Heart left ventricle (tissue), 16 donors: ENCODE measurements around the gene SLC9A3. TPM values are rescaled to one million over a fixed set of nuclear protein-coding genes. Genes with fewer than 3 reads are reported as not detected.

Experiments used
- ATAC-seq, 4 donors: fragments of 200-7000 bp; cut with Tn5 transposase; one replicate each; pipeline ENCODE4 v1.9.1; 2020 to 2022; ENCODE audit warnings: moderate library complexity in 4 of 4, mild to moderate bottlenecking in 3 of 4, moderate number of reproducible peaks in 1 of 4
- DNase-seq, 5 donors: peaks; one replicate each; pipeline ENCODE4 v3.0.0-alpha.2; 2020
- H3K27ac ChIP-seq, 12 donors: fragments of 200-600 bp; sonication (generic) in 4 of 12; one replicate each; pipeline versions ENCODE4 v1.5.0 to v1.8.0; 2016 to 2022; ENCODE audit warnings: mild to moderate bottlenecking in 2 of 12
- H3K27me3 ChIP-seq, 9 donors: fragments of 200-600 bp; sonication (generic) in 2 of 9; one replicate each; pipeline versions ENCODE4 v1.5.1 to v1.8.0; 2016 to 2022; ENCODE audit warnings: mild to moderate bottlenecking in 3 of 9
- H3K36me3 ChIP-seq, 9 donors: fragments of 200-600 bp; sonication (generic) in 2 of 9; one replicate each; pipeline versions ENCODE4 v1.5.0 to v1.8.0; 2018 to 2022; ENCODE audit warnings: mild to moderate bottlenecking in 2 of 9
- H3K4me1 ChIP-seq, 12 donors: fragments of 200-600 bp; sonication (generic) in 4 of 12; one replicate each; pipeline versions ENCODE4 v1.5.0 to v1.8.0; 2016 to 2022; ENCODE audit warnings: mild to moderate bottlenecking in 3 of 12
- H3K4me3 ChIP-seq, 12 donors: fragments of 200-600 bp; sonication (generic) in 4 of 12; one replicate each; pipeline versions ENCODE4 v1.5.0 to v1.8.0; 2017 to 2022; ENCODE audit warnings: mild to moderate bottlenecking in 9 of 12, moderate library complexity in 4 of 12
- H3K9me3 ChIP-seq, 12 donors: fragments of 200-600 bp; sonication (generic) in 4 of 12; one replicate each; pipeline versions ENCODE4 v1.5.0 to v1.8.0; 2016 to 2022; ENCODE audit warnings: mild to moderate bottlenecking in 1 of 12
- CTCF ChIP-seq, 12 donors: fragments of 200-600 bp; sonication (generic) in 4 of 12; IDR thresholded peaks; one replicate each; pipeline versions ENCODE4 v1.5.0 to v1.8.0; 2018 to 2022; ENCODE audit warnings: antibody characterized with exemption in 12 of 12, mild to moderate bottlenecking in 5 of 12
- POLR2A ChIP-seq, 2 donors: fragments of 450-650 bp; IDR thresholded peaks; one replicate each; pipeline ENCODE4 v1.6.1; 2017; ENCODE audit warnings: antibody characterized with exemption in 2 of 2, mild to moderate bottlenecking in 2 of 2, moderate library complexity in 2 of 2
- WGBS, 4 donors: extraction: QIAGEN DNeasy Blood & Tissue Kit in 2 of 4; methylation state at CpG; one replicate each; pipeline versions ENCODE4 v1.1.5 to v1.1.7; 2013 to 2018; 5-methylcytosine and 5-hydroxymethylcytosine counted together
- intact Hi-C, 10 donors: fragments of 100-400 bp; cut with DNase I; formaldehyde crosslinking; loops; one replicate each; pipeline versions ENCODE4 v1.11.1 to v1.14.2; 2022
- polyA plus RNA-seq, 2 donors: library from polyadenylated mRNA; stranded (reverse); fragments of 200-250 nt; gene quantifications; one replicate each; pipeline ENCODE4 v1.2.3, GENCODE V29; 2013
- total RNA-seq, 9 donors: library from RNA; depleted of rRNA in 2 of 9; stranded (reverse); fragments of >200 nt in 2 of 9; fragmentation: NEBNext Ultra II Directional in 3 of 9; extraction: Animal tissue kit (Norgen Biotek cat#: 25700) in 3 of 9; gene quantifications; one replicate each; pipeline versions ENCODE4 v1.1.0 to v1.2.4, GENCODE V29; 2016 to 2023
- donor health status: ischemic (EF 13 %, LVEDD 7.1; RV severe dilation, severe dysfunction).
- donor health status: healthy with polysubstance abuse.
- donor health status: DM: no; HTN: yes; CAD: no.
- donor health status: DM: no; HTN: no; CAD: no.
- donor health status: ischemic (EF 25% LVEDD 6.9; RV normal size, moderate dysfunction).
- donor health status: ischemic (EF 25% LVEDD 5.7; RV mildly dilated, moderate dysfunction).
- donor health status: healthy.
- donor health status: DM: yes; HTN: yes; CAD: no.
- donor health status: ischemic (EF 35%, LVEDD 5.7; RV mildly dilated, moderate dysfunction).
- donor health status: nonischemic (EF 11% LVEDD 7.7; RV severe dilation, severe dysfunction).
- donor health status: DM: yes; HTN: yes; CAD: no.
- donor health status: PGD.
- donor health status: ischemic (EF 29% LVEDD 5.4; RV normal size, mild dysfunction).
- donor health status: nonischemic (EF 23%, LVEDD 6.1; RV moderate dilation, normal function).

The SLC9A3 gene
- total and polyA plus RNA-seq, 11 donors, result 0.50 to 3.8 (median 1.0) TPM

GRCh38 chr5:534743-535671 lies 10.8 kb upstream of the SLC9A3 start:
- WGBS, 4 donors, result 84 to 90% (median 85%) methylated on average over 9 to 41 of the region's 41 CpGs
- Histone ChIP-seq H3K9me3 (no peaks in the 10 kb centered on the region), H3K27me3 (peaks cover 21 to 89% (median 67%) of the 10 kb centered on the region in 9 donors), H3K27ac (no peak overlapping the region), H3K4me1 (peaks cover 0 to 17% (median 0%) of the 10 kb centered on the region in 12 donors), H3K36me3 (no peaks in the 10 kb centered on the region), H3K4me3 (no peak overlapping the region)
- no peak for ATAC-seq
- TF ChIP-seq CTCF (IDR thresholded peaks at IDR 0.05) (no peak), POLR2A (IDR thresholded peaks at IDR 0.05) (no peak)
- peak in 3 of 5 donors; percentile 17 to 50 (median 18) for DNase-seq
- intact Hi-C loops, result no loop called here

GRCh38 chr5:533955-534742 lies 9.9 kb upstream of the SLC9A3 start:
- no peak for ATAC-seq

DNA sequence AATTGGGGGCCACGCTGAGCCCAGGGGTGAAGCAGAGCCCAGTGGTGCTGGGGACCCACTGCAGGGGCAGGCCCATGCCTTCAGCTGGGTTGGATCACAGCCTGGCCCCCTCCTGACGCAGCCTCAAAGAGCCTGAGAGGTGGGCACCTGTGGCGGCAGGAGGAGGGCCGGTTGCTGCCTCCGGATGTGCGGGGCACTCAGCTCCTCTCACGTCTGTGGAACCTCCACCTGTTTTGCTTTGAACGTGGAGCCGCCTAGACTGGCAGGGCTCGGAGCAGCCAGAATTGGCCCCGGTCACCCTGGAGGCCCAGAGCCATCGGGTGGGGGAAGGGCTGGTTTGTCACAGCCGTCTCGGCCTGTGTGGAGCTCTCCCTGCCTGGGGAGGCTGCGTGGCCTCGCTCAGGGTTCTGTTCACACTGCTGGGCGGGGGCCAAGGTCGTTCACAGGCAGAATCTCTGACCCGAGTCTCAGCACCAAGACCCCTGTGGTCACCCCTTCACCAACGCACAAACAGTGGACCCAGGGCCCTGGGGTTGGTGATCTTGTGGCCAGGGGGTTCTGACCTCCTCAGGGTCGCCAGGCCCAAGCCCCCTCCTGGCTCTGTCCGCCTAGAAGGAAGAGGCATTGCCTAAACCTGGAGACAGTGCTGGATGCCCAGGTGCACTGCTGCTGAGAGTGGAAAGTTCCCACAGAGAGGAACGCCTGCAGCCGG lies 9.2 kb upstream of the SLC9A3 start:
- Histone ChIP-seq H3K36me3 (no peaks in the 10 kb centered on the region), H3K27ac (no peak overlapping the region), H3K4me3 (no peak overlapping the region), H3K27me3 (peaks cover 18 to 86% (median 60%) of the 10 kb centered on the region in 9 donors), H3K9me3 (no peaks in the 10 kb centered on the region), H3K4me1 (peaks cover 0 to 28% (median 0%) of the 10 kb centered on the region in 12 donors)
- intact Hi-C loops, result no loop called here
- no peak for TF ChIP-seq POLR2A (IDR thresholded peaks at IDR 0.05)
- TF ChIP-seq CTCF (IDR thresholded peaks at IDR 0.05), result no peak
- ATAC-seq (no peak), DNase-seq (peak in 3 of 5 donors; percentile 22 to 56 (median 25))
- 63 to 78% (median 66%) methylated on average over 4 to 24 of the region's 24 CpGs for WGBS, 4 donors

More at GRCh38 chr5:533955-534742, 9.9 kb upstream of the SLC9A3 start:
- 69 to 72% (median 70%) methylated on average over 29 to 36 of the region's 36 CpGs for WGBS, 4 donors
- intact Hi-C loops, result no loop called here
- Histone ChIP-seq H3K4me1 (peaks cover 0 to 22% (median 0%) of the 10 kb centered on the region in 12 donors), H3K27me3 (peaks cover 13 to 86% (median 59%) of the 10 kb centered on the region in 9 donors), H3K4me3 (no peak overlapping the region), H3K27ac (no peak overlapping the region), H3K36me3 (no peaks in the 10 kb centered on the region), H3K9me3 (no peaks in the 10 kb centered on the region)
- TF ChIP-seq POLR2A (IDR thresholded peaks at IDR 0.05), result no peak
- no peak for TF ChIP-seq CTCF (IDR thresholded peaks at IDR 0.05)
- DNase-seq, result peak in 3 of 5 donors; percentile 9 to 58 (median 18)
